HepG2 (cell line): ENCODE results near the gene ADAM22. TPM values are rescaled to one million over a fixed set of nuclear protein-coding genes. Genes with fewer than 3 reads are reported as not detected.

Source experiments
- ATAC-seq: fragments of 200-7000 bp; cut with Tn5 transposase; 3 replicates; pipeline ENCODE4 v1.9.1; 2020; ENCODE audit warnings: mild to moderate bottlenecking, moderate library complexity
- BruUV-seq: library from RNA; stranded (reverse); fragments of 400-500 nt; replicated peaks from 2 replicates; lab custom pipeline; 2021; lab: Mats Ljungman, UMichigan
- CTCF ChIA-PET: fragments of 300-600 bp; formaldehyde crosslinking; extraction: SDS; loops from one replicate; lab custom pipeline; 2021; ENCODE audit warnings: low total read pairs, inconsistent platforms, low intra/inter-chr PET ratio; lab: Yijun Ruan, JAX
- POLR2A ChIA-PET: fragments of 350-600 bp; sonication (Branson Sonifier 250); formaldehyde crosslinking; loops from one replicate; lab custom pipeline; 2020; ENCODE audit warnings: antibody characterized with exemption, inconsistent platforms; lab: Yijun Ruan, JAX
- DNase-seq: peaks from one replicate; pipeline ENCODE4 v3.0.0-alpha.2; 2015; ENCODE audit warnings: low spot score
- FAIRE-seq: peaks from 3 replicates; lab custom pipeline; 2011; peaks lifted over from hg19 to GRCh38; lab: Jason Lieb, UNC
- H2AFZ ChIP-seq: one replicate; pipeline ENCODE4 v1.6.1; 2011; ENCODE audit warnings: low read length, inconsistent platforms
- H3K27ac ChIP-seq: fragments of 300-600 bp; 3 replicates; pipeline ENCODE4 v1.8.0; 2011; ENCODE audit warnings: mixed run types, mild to moderate bottlenecking, mixed read lengths, low read length, inconsistent platforms; ENCODE audit not compliant: insufficient read depth; ENCODE audit errors: extremely low read length
- H3K27me3 ChIP-seq, 2 experiments: fragments of 200-600 bp in 1 of 2; 2 replicates in 1 of 2; 3 replicates in 1 of 2; pipeline versions ENCODE4 v1.6.0 to v1.8.0; 2011; ENCODE audit warnings: low read length in 2 of 2, mild to moderate bottlenecking in 2 of 2, moderate library complexity in 2 of 2, inconsistent platforms in 1 of 2; ENCODE audit not compliant: insufficient read depth in 2 of 2, control insufficient read depth in 1 of 2
- H3K36me3 ChIP-seq, 2 experiments: fragments of 200-600 bp in 1 of 2; replicated peaks in 1 of 2; 2 replicates in 1 of 2; 3 replicates in 1 of 2; pipeline versions ENCODE4 v1.5.1 to v1.8.0; 2011; ENCODE audit warnings: low read length in 2 of 2, inconsistent platforms in 1 of 2; ENCODE audit not compliant: insufficient read depth in 2 of 2, control insufficient read depth in 1 of 2
- H3K4me1 ChIP-seq: 2 replicates; pipeline ENCODE4 v1.5.1; 2012; ENCODE audit warnings: low read length, inconsistent platforms; ENCODE audit not compliant: insufficient read depth
- H3K4me2 ChIP-seq: 2 replicates; pipeline ENCODE4 v1.6.0; 2011; ENCODE audit warnings: low read depth, low read length, inconsistent platforms
- H3K4me3 ChIP-seq, 3 experiments: fragments of 200-600 bp in 1 of 3; sonication (generic), shearing (Covaris generic) in 1 of 3; replicated peaks in 1 of 3; 2 replicates each; pipeline ENCODE4 v1.5.1; 2011 to 2016; ENCODE audit warnings: low read length in 3 of 3, inconsistent platforms in 2 of 3, low read depth in 2 of 3, mild to moderate bottlenecking in 2 of 3, control low read depth in 1 of 3, mixed read lengths in 1 of 3; ENCODE audit not compliant: insufficient read depth in 1 of 3
- H3K79me2 ChIP-seq: one replicate; pipeline ENCODE4 v1.6.1; 2011; ENCODE audit warnings: low read length, inconsistent platforms; ENCODE audit not compliant: insufficient read depth
- H3K9ac ChIP-seq: 2 replicates; pipeline ENCODE4 v1.6.0; 2011; ENCODE audit warnings: mild to moderate bottlenecking, low read depth, low read length, inconsistent platforms; ENCODE audit not compliant: insufficient read depth
- H3K9me3 ChIP-seq: 2 replicates; pipeline ENCODE4 v1.5.1; 2012; ENCODE audit warnings: mild to moderate bottlenecking, low read length
- H4K20me1 ChIP-seq: 2 replicates; pipeline ENCODE4 v1.6.0; 2011; ENCODE audit warnings: inconsistent platforms, mild to moderate bottlenecking, low read length, moderate library complexity; ENCODE audit not compliant: insufficient read depth
- GRHL1 ChIP-seq: sonication (generic); formaldehyde crosslinking; conservative IDR thresholded peaks from 2 replicates; pipeline ENCODE4 v1.8.0; 2022; ENCODE audit warnings: missing genetic modification reagents
- ZBTB37 ChIP-seq: sonication (generic); formaldehyde crosslinking; IDR thresholded peaks from 2 replicates; pipeline ENCODE4 v1.4.0; 2020; ENCODE audit warnings: mild to moderate bottlenecking, missing genetic modification reagents
- ZNF362 ChIP-seq: sonication (generic); formaldehyde crosslinking; IDR thresholded peaks from 2 replicates; pipeline ENCODE4 v1.4.0; 2020; ENCODE audit warnings: missing genetic modification reagents, mild to moderate bottlenecking, borderline replicate concordance
- ZNF414 ChIP-seq: sonication (generic); formaldehyde crosslinking; IDR thresholded peaks from 2 replicates; pipeline ENCODE4 v1.5.0; 2020; ENCODE audit warnings: missing genetic modification reagents
- ZNF484 ChIP-seq: sonication (generic); formaldehyde crosslinking; IDR thresholded peaks from 2 replicates; pipeline ENCODE4 v1.5.1; 2020; ENCODE audit warnings: mild to moderate bottlenecking, low read depth, missing genetic modification reagents, borderline replicate concordance
- ZNF501 ChIP-seq: sonication (generic); formaldehyde crosslinking; IDR thresholded peaks from 2 replicates; pipeline ENCODE4 v1.5.1; 2020; ENCODE audit warnings: mild to moderate bottlenecking, moderate library complexity, missing genetic modification reagents
- ZNF552 ChIP-seq: sonication (generic); formaldehyde crosslinking; IDR thresholded peaks from 2 replicates; pipeline ENCODE4 v1.9.0; 2022; ENCODE audit warnings: missing genetic modification reagents, mild to moderate bottlenecking, borderline replicate concordance
- WGBS: methylation state at CpG from one replicate; pipeline ENCODE4 v1.1.6; 2017; ENCODE audit warnings: low lambda C conversion rate; 5-methylcytosine and 5-hydroxymethylcytosine counted together
- in situ Hi-C: cut with HindIII; loops from 2 replicates; pipeline ENCODE4 v1.10.0; 2017; ENCODE audit warnings: low pct_unique_long_range_greater_than_20kb; ENCODE audit not compliant: extremely low pct_ligation_motif_present
- intact Hi-C: fragments of 100-400 bp; cut with micrococcal nuclease; formaldehyde crosslinking; loops from one replicate; pipeline ENCODE4 v1.10.0; 2022; ENCODE audit not compliant: unreplicated experiment
- polyA plus RNA-seq, 8 experiments: library from polyadenylated mRNA; depleted of rRNA in 3 of 8; stranded (reverse) in 7 of 8; unstranded in 1 of 8; fragments of >200 nt; fragmentation: Illumina TruSeq in 4 of 8; extraction: Trizol in 4 of 8; gene quantifications; 2 replicates each; pipeline versions ENCODE4 v1.2.1 to v1.2.3, GENCODE V29; 2011 to 2016; ENCODE audit warnings: low read depth in 4 of 8, missing spikeins in 1 of 8, mixed read lengths in 1 of 8; ENCODE audit not compliant: insufficient read depth in 1 of 8
- total RNA-seq, 5 experiments: library from RNA; depleted of rRNA; stranded (reverse); fragments of >200 nt; fragmentation: Illumina TruSeq; extraction: Trizol; gene quantifications; 2 replicates each; pipeline ENCODE4 v1.2.3, GENCODE V29; 2016; ENCODE audit warnings: low read depth in 1 of 5

ADAM22 gene
- total and polyA plus RNA-seq, 2 of the 13 experiments (the other 11 are each of a cell fraction or from before 2014, with no cell fraction given) = 1.9 to 6.7 TPM

- Histone ChIP-seq H3K4me3 (no peak overlapping the region), H3K4me1 (no peaks in the 10 kb centered on the region), H3K27me3 (no peaks in the 10 kb centered on the region), H3K9me3 (no peaks in the 10 kb centered on the region), H3K4me2 (no peak overlapping the region), H3K36me3 (no peaks in the 10 kb centered on the region), H3K27ac (no peak overlapping the region), H4K20me1 (no peaks in the 10 kb centered on the region), H3K9ac (no peak overlapping the region), H3K79me2 (no peaks in the 10 kb centered on the region), H2AFZ (no peak overlapping the region)
- WGBS = 38% methylated on average over 2 of the region's 2 CpGs
- BruUV-seq = no TSS peak
- DNase-seq = no peak
- no peak for ATAC-seq
- CTCF ChIA-PET = no interaction called here
- intact Hi-C loops = no loop called here
- FAIRE-seq = no peak
- in situ Hi-C loops = no loop called here
- no peak for TF ChIP-seq ZNF484 (CRISPR knock-in tag)
- no peak for TF ChIP-seq ZNF414
- no peak for TF ChIP-seq GRHL1 (CRISPR knock-in tag)
- no peak for TF ChIP-seq ZBTB37
- TF ChIP-seq ZNF552 = no peak
- TF ChIP-seq ZNF362 (CRISPR knock-in tag) = no peak
- no peak for TF ChIP-seq ZNF501 (CRISPR knock-in tag)
- POLR2A ChIA-PET = no interaction called here
Measured at GRCh38 chr7:87966271-87966670, 32.2 kb downstream of the ADAM22 start.
